ENCODE measurements around the gene PIK3C2G. TPM values are rescaled to one million over a fixed set of nuclear protein-coding genes. Genes with fewer than 3 reads are reported as not detected.

The PIK3C2G gene
- total and polyA plus RNA-seq, 2 donors, result 0.05 TPM

DNA sequence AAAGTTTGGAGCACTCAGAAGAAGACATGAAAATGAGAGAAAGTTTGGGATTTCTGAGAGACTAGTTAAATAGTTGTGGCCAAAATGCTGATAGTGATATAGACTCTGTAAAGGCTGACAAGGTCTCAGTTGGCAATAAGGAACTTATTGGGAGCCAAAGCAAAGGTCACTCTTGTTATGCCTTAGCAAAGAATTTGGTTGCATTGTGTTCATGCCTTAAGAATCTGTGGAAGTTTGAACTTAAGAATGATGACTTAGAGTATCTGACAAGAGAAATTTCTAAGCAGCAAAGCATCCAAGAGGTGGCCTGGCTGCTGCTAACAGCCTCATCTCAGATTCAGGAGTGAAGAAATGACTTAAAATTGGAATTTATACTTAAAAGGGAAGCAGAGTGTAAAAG lies 113.8 kb downstream of the PIK3C2G start:
- no peaks in the 10 kb centered on the region for H3K36me3 ChIP-seq (ENCODE audit: control insufficient read depth in 2 of 2, insufficient read depth in 2 of 2, low read length in 1 of 2)
- DNase-seq (ENCODE audit: low read depth in 6 of 9, low spot score in 9 of 9), result no peak
- no peaks in the 10 kb centered on the region for H3K27me3 ChIP-seq (ENCODE audit: control insufficient read depth in 2 of 2, insufficient read depth in 1 of 2, low read length in 1 of 2)
- H3K4me3 ChIP-seq (ENCODE audit: low read length in 2 of 2), result no peak overlapping the region
- no peaks in the 10 kb centered on the region for H3K4me1 ChIP-seq (ENCODE audit: control insufficient read depth in 2 of 2, insufficient read depth in 2 of 2, low read length in 2 of 2)
- H3K27ac ChIP-seq (ENCODE audit: low read depth in 1 of 2, low read length in 1 of 2), result no peak overlapping the region
- H3K9me3 ChIP-seq (ENCODE audit: control insufficient read depth in 2 of 2, insufficient read depth in 1 of 2, low read length in 1 of 2), result no peaks in the 10 kb centered on the region

DNA sequence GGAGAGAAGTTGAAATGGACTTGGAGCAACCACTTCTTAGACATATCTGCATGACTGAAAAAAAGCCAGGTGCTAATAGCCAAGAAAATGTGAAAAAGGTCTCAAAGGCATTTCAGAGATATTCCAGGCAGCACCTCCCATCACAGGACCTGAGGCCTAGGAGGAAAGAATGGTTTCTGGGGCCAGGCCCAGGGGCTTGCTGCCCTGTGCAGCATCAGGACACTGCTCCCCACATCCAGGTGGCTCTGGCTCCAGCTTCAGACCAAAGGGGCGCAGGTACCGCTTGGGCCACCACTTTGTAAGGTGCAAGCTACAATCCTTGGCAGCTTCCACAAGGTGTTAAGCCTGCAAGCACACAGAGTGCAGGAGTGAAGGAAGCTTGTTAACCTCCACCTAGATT lies 114.3 kb downstream of the PIK3C2G start:
- Histone ChIP-seq H3K27ac (ENCODE audit: low read depth in 1 of 2, low read length in 1 of 2) (no peak overlapping the region), H3K4me3 (ENCODE audit: low read length in 2 of 2) (no peak overlapping the region), H3K4me1 (ENCODE audit: control insufficient read depth in 2 of 2, insufficient read depth in 2 of 2, low read length in 2 of 2) (no peaks in the 10 kb centered on the region), H3K36me3 (ENCODE audit: control insufficient read depth in 2 of 2, insufficient read depth in 2 of 2, low read length in 1 of 2) (no peaks in the 10 kb centered on the region), H3K27me3 (ENCODE audit: control insufficient read depth in 2 of 2, insufficient read depth in 1 of 2, low read length in 1 of 2) (no peaks in the 10 kb centered on the region), H3K9me3 (ENCODE audit: control insufficient read depth in 2 of 2, insufficient read depth in 1 of 2, low read length in 1 of 2) (no peaks in the 10 kb centered on the region)
- 83% methylated on average over 2 of the region's 2 CpGs for WGBS
- no peak for DNase-seq (ENCODE audit: low read depth in 6 of 9, low spot score in 9 of 9)

DNA sequence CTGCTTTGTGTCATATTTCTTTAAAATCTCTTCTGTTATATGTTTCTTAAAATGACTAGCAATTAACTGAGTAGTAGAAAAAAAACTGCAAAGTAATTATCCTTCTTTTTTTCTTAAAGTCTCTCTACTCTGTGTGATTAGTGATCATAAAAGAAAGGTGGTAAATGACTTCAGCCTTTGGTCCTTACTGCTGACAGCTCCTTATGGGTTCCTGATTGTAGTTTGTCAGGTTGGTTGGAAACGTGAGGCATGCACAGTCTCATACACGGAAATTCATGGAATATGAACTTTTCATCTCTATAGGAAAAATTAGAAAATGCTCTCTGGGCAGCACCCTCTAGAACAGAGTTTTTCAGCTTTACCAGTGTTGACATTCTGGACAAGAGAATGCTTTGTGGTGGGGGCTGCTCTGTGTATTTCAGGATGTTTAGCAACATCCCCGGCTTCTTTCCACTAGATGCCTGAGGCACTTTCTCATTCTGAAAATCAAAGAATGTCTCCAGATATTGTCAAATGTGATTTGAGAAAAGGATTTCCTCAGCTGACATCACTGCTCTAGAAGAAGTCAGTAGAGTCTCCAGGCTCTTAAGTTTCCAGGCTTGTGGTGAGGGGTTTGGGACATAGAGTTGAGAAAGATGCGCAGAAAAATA lies 121.0 kb downstream of the PIK3C2G start:
- H3K36me3 ChIP-seq (ENCODE audit: control insufficient read depth in 2 of 2, insufficient read depth in 2 of 2, low read length in 1 of 2), result no peaks in the 10 kb centered on the region
- no peaks in the 10 kb centered on the region for H3K27me3 ChIP-seq (ENCODE audit: control insufficient read depth in 2 of 2, insufficient read depth in 1 of 2, low read length in 1 of 2)
- no peaks in the 10 kb centered on the region for H3K4me1 ChIP-seq (ENCODE audit: control insufficient read depth in 2 of 2, insufficient read depth in 2 of 2, low read length in 2 of 2)
- no peak overlapping the region for H3K27ac ChIP-seq (ENCODE audit: low read depth in 1 of 2, low read length in 1 of 2)
- no peaks in the 10 kb centered on the region for H3K9me3 ChIP-seq (ENCODE audit: control insufficient read depth in 2 of 2, insufficient read depth in 1 of 2, low read length in 1 of 2)
- no peak for DNase-seq (ENCODE audit: low read depth in 6 of 9, low spot score in 9 of 9)
- WGBS, result 97% methylated on average over 4 of the region's 4 CpGs
- H3K4me3 ChIP-seq (ENCODE audit: low read length in 2 of 2), result no peak overlapping the region

DNA sequence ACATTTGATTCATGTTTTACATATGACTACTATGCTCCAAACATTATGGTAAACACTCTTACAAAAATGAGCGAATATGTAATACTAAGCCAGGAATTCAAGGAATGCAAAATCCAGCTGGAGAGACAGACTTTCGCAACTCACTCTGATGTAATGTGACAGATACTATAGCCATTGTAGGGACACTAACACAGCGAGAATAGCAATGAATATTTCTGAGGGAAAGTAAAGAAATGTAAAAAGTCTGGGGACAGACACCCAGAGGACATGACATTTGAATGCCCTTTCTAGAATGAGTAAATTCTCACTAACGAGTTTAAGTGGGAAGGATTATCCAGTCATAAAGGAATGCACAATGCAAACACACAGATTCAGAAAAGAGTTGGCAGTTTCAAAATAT lies 121.9 kb downstream of the PIK3C2G start:
- 92% methylated on average over 4 of the region's 4 CpGs for WGBS
- DNase-seq (ENCODE audit: low read depth in 6 of 9, low spot score in 9 of 9), result no peak
- no peaks in the 10 kb centered on the region for H3K9me3 ChIP-seq (ENCODE audit: control insufficient read depth in 2 of 2, insufficient read depth in 1 of 2, low read length in 1 of 2)
- no peak overlapping the region for H3K27ac ChIP-seq (ENCODE audit: low read depth in 1 of 2, low read length in 1 of 2)
- no peak overlapping the region for H3K4me3 ChIP-seq (ENCODE audit: low read length in 2 of 2)
- no peaks in the 10 kb centered on the region for H3K4me1 ChIP-seq (ENCODE audit: control insufficient read depth in 2 of 2, insufficient read depth in 2 of 2, low read length in 2 of 2)
- no peaks in the 10 kb centered on the region for H3K36me3 ChIP-seq (ENCODE audit: control insufficient read depth in 2 of 2, insufficient read depth in 2 of 2, low read length in 1 of 2)
- H3K27me3 ChIP-seq (ENCODE audit: control insufficient read depth in 2 of 2, insufficient read depth in 1 of 2, low read length in 1 of 2), result no peaks in the 10 kb centered on the region

DNA sequence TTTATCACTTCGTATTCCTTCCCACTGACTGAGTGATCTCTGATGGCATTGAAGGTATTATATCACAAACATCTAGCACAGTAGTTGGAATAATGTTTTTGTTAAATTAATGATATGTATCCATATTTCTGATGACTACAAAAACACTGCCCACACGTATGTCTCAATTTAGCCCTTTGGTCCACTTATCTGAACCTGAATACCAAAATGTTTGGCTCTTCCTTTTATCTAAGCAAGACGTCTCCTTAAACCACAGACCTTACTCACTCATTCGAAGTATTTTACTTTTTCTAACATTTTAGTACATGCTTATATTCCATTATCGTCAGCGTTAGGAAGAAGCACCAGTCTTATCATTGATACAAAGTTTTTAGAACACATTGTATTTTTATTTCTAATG lies 126.4 kb downstream of the PIK3C2G start:
- 93% methylated on average over 6 of the region's 6 CpGs for WGBS
- H3K4me1 ChIP-seq (ENCODE audit: control insufficient read depth in 2 of 2, insufficient read depth in 2 of 2, low read length in 2 of 2), result no peaks in the 10 kb centered on the region
- H3K27me3 ChIP-seq (ENCODE audit: control insufficient read depth in 2 of 2, insufficient read depth in 1 of 2, low read length in 1 of 2), result no peaks in the 10 kb centered on the region
- no peak overlapping the region for H3K27ac ChIP-seq (ENCODE audit: low read depth in 1 of 2, low read length in 1 of 2)
- no peaks in the 10 kb centered on the region for H3K9me3 ChIP-seq (ENCODE audit: control insufficient read depth in 2 of 2, insufficient read depth in 1 of 2, low read length in 1 of 2)
- no peak for DNase-seq (ENCODE audit: low read depth in 6 of 9, low spot score in 9 of 9)
- H3K4me3 ChIP-seq (ENCODE audit: low read length in 2 of 2), result no peak overlapping the region
- H3K36me3 ChIP-seq (ENCODE audit: control insufficient read depth in 2 of 2, insufficient read depth in 2 of 2, low read length in 1 of 2), result no peaks in the 10 kb centered on the region

DNA sequence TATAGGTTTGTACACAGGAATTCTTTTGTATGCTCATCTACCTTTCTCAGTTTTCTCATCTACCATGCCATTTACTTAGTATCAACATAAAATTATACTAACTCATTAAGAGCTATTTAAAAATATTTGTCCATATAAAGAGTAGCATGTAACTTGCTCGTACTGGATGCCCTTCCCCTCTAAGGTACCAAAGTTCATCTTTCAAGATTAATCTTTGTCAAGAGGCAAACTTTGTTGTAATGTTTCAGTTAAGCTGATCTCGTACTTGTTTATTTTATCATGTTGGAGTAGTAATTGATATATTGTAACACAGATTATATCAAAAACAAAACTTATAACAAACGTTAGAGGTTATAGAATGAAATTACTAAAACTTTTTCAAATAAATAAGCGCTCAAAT lies 128.5 kb downstream of the PIK3C2G start:
- WGBS, result 93% methylated on average over 4 of the region's 4 CpGs

DNA sequence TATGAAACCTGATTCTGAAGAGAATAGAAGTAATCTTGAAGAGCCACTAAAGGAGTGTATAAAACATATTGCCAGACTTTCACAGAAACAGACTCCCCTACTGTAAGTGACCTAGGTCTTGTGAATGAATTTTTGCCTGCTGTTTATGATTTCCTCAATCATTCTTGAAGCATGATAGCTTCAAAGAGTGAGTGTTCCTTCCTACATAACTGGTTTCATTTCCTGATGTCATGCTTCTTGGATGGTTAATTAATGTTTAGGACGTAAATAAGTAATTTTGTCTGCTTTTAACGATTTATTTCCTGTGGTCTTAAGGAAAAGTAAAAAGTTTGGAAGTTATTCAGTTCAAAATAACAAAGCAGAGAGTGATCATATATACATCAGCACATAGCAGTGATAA lies 129.8 kb downstream of the PIK3C2G start:
- H3K9me3 ChIP-seq (ENCODE audit: control insufficient read depth in 2 of 2, insufficient read depth in 1 of 2, low read length in 1 of 2), result no peaks in the 10 kb centered on the region
- no peaks in the 10 kb centered on the region for H3K27me3 ChIP-seq (ENCODE audit: control insufficient read depth in 2 of 2, insufficient read depth in 1 of 2, low read length in 1 of 2)
- no peak overlapping the region for H3K27ac ChIP-seq (ENCODE audit: low read depth in 1 of 2, low read length in 1 of 2)
- WGBS, result 10% methylated on average over 2 of the region's 2 CpGs
- H3K4me3 ChIP-seq (ENCODE audit: low read length in 2 of 2), result no peak overlapping the region
- no peaks in the 10 kb centered on the region for H3K4me1 ChIP-seq (ENCODE audit: control insufficient read depth in 2 of 2, insufficient read depth in 2 of 2, low read length in 2 of 2)
- no peak for DNase-seq (ENCODE audit: low read depth in 6 of 9, low spot score in 9 of 9)
- no peaks in the 10 kb centered on the region for H3K36me3 ChIP-seq (ENCODE audit: control insufficient read depth in 2 of 2, insufficient read depth in 2 of 2, low read length in 1 of 2)

More for the DNA sequence above, 128.5 kb downstream of the PIK3C2G start:
- Histone ChIP-seq H3K27me3 (ENCODE audit: control insufficient read depth in 2 of 2, insufficient read depth in 1 of 2, low read length in 1 of 2) (no peaks in the 10 kb centered on the region), H3K27ac (ENCODE audit: low read depth in 1 of 2, low read length in 1 of 2) (no peak overlapping the region), H3K4me1 (ENCODE audit: control insufficient read depth in 2 of 2, insufficient read depth in 2 of 2, low read length in 2 of 2) (no peaks in the 10 kb centered on the region), H3K36me3 (ENCODE audit: control insufficient read depth in 2 of 2, insufficient read depth in 2 of 2, low read length in 1 of 2) (no peaks in the 10 kb centered on the region), H3K9me3 (ENCODE audit: control insufficient read depth in 2 of 2, insufficient read depth in 1 of 2, low read length in 1 of 2) (no peaks in the 10 kb centered on the region), H3K4me3 (ENCODE audit: low read length in 2 of 2) (no peak overlapping the region)
- no peak for DNase-seq (ENCODE audit: low read depth in 6 of 9, low spot score in 9 of 9)

DNA sequence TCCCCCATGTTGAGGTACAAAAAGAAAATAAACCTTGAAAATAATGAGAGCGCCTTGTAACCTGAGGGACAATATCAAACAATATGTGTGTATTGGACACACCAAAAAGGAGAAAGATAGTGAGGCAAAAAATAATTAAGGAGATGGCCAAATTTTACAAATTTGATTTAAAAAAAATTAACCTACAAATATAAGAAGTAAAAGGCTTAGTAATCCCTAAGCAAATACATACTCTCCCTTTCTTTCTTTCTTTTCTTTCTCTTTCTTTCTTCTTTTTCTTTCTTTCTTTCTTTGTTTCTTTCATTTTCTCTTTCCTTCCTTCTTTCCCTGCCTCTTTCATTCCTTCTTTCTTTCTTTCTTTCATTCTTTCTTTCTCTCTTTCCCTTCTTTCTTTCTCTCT lies 133.4 kb downstream of the PIK3C2G start:
- Histone ChIP-seq H3K9me3 (ENCODE audit: control insufficient read depth in 2 of 2, insufficient read depth in 1 of 2, low read length in 1 of 2) (no peaks in the 10 kb centered on the region), H3K4me1 (ENCODE audit: control insufficient read depth in 2 of 2, insufficient read depth in 2 of 2, low read length in 2 of 2) (no peaks in the 10 kb centered on the region), H3K4me3 (ENCODE audit: low read length in 2 of 2) (no peak overlapping the region), H3K27me3 (ENCODE audit: control insufficient read depth in 2 of 2, insufficient read depth in 1 of 2, low read length in 1 of 2) (no peaks in the 10 kb centered on the region), H3K27ac (ENCODE audit: low read depth in 1 of 2, low read length in 1 of 2) (no peak overlapping the region), H3K36me3 (ENCODE audit: control insufficient read depth in 2 of 2, insufficient read depth in 2 of 2, low read length in 1 of 2) (no peaks in the 10 kb centered on the region)
- WGBS, result 99% methylated on average over 1 of the region's 1 CpG
- DNase-seq (ENCODE audit: low read depth in 6 of 9, low spot score in 9 of 9), result no peak

DNA sequence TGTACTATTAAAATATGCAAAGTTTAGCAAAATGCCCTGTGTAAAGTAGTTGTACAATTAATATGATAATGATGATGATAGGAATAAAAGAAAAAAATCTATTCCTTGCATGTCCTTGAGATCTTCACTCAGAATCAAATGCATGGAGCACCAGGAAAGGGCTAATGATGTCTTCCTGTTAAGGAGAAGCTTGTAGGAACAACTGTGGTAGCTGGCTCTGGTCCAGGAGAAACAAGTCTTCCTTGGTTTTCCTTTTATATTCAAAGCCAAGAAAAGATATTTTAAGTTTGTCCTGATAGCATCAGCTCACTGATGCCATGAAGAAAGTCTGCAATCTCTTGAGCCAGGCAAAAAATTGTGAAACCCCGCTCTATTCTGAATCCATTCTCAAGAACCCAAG lies 138.9 kb downstream of the PIK3C2G start:
- 96% methylated on average over 1 of the region's 1 CpG for whole genome bisulfite sequencing
- H3K4me3 ChIP-seq (ENCODE audit: low read length in 2 of 2), result no peak overlapping the region
- H3K27me3 ChIP-seq (ENCODE audit: control insufficient read depth in 2 of 2, insufficient read depth in 1 of 2, low read length in 1 of 2), result no peaks in the 10 kb centered on the region
- no peak overlapping the region for H3K27ac ChIP-seq (ENCODE audit: low read depth in 1 of 2, low read length in 1 of 2)
- no peaks in the 10 kb centered on the region for H3K9me3 ChIP-seq (ENCODE audit: control insufficient read depth in 2 of 2, insufficient read depth in 1 of 2, low read length in 1 of 2)
- H3K4me1 ChIP-seq (ENCODE audit: control insufficient read depth in 2 of 2, insufficient read depth in 2 of 2, low read length in 2 of 2), result no peaks in the 10 kb centered on the region
- DNase-seq (ENCODE audit: low read depth in 6 of 9, low spot score in 9 of 9), result no peak
- H3K36me3 ChIP-seq (ENCODE audit: control insufficient read depth in 2 of 2, insufficient read depth in 2 of 2, low read length in 1 of 2), result no peaks in the 10 kb centered on the region
